H1 (cell line): Measurements from ENCODE around the gene SOD2.
"Not testable (repeated sequence)": the region's sequence is repeated elsewhere in the genome, so short reads cannot be mapped to it uniquely, and the experiment has no call there.

Source experiments
- CEBPB ChIP-seq: IDR thresholded peaks from 2 replicates; pipeline ENCODE4 v1.6.1; 2012; ENCODE audit warnings: low read depth, low read length
- CTBP2 ChIP-seq: IDR thresholded peaks from 2 replicates; pipeline ENCODE4 v1.7.0; 2011; ENCODE audit warnings: borderline replicate concordance, mild to moderate bottlenecking, moderate library complexity, mixed read lengths, low read length; ENCODE audit not compliant: insufficient read depth, insufficient read length
- CTCF ChIP-seq, 3 experiments: IDR thresholded peaks; 1 replicate in 2 of 3; 2 replicates in 1 of 3; pipeline versions ENCODE4 v1.5.1 to v1.6.1; 2011; ENCODE audit warnings: low read length in 3 of 3, mild to moderate bottlenecking in 3 of 3, inconsistent platforms in 2 of 3, low read depth in 1 of 3, moderate library complexity in 1 of 3; ENCODE audit not compliant: insufficient read depth in 1 of 3; ENCODE audit errors: control extremely low read depth in 1 of 3
- EZH2 ChIP-seq: fragments of 200-600 bp; sonication (generic); IDR thresholded peaks from 2 replicates; pipeline ENCODE4 v1.7.1; 2012; ENCODE audit warnings: low read depth, mild to moderate bottlenecking, moderate library complexity, low read length, inconsistent platforms; ENCODE audit not compliant: severe bottlenecking
- GABPA ChIP-seq: IDR thresholded peaks from 2 replicates; pipeline ENCODE4 v1.6.1; 2011; ENCODE audit warnings: mild to moderate bottlenecking, low read length, moderate library complexity, borderline replicate concordance; ENCODE audit not compliant: insufficient read depth
- KDM5A ChIP-seq: fragments of 200-600 bp; IDR thresholded peaks from 2 replicates; pipeline ENCODE4 v1.7.1; 2012; ENCODE audit warnings: mild to moderate bottlenecking, low read length, inconsistent platforms, mixed read lengths
- PHF8 ChIP-seq: fragments of 200-600 bp; sonication (generic); conservative IDR thresholded peaks from 2 replicates; pipeline ENCODE4 v1.7.1; 2012; ENCODE audit warnings: low read depth, mild to moderate bottlenecking, inconsistent platforms, low read length, moderate library complexity
- POLR2A ChIP-seq, 2 experiments: IDR thresholded peaks; 1 replicate in 1 of 2; 2 replicates in 1 of 2; pipeline ENCODE4 v1.6.1; 2011; ENCODE audit warnings: low read depth in 2 of 2, low read length in 2 of 2, mild to moderate bottlenecking in 2 of 2; ENCODE audit errors: control extremely low read depth in 1 of 2
- RFX5 ChIP-seq: IDR thresholded peaks from 2 replicates; pipeline ENCODE4 v1.6.1; 2011; ENCODE audit warnings: low read depth, low read length, improper control_type of control experiment, borderline replicate concordance
- SIN3A ChIP-seq, 2 experiments: IDR thresholded peaks in 1 of 2; conservative IDR thresholded peaks in 1 of 2; 2 replicates each; pipeline ENCODE4 v1.6.1; 2011 to 2012; ENCODE audit warnings: low read length in 2 of 2, improper control_type of control experiment in 1 of 2, low read depth in 1 of 2, mild to moderate bottlenecking in 1 of 2
- USF2 ChIP-seq: IDR thresholded peaks from 2 replicates; pipeline ENCODE4 v1.6.1; 2011; ENCODE audit warnings: low read length, improper control_type of control experiment

GRCh38 chr6:159732550-159732949 is 39.5 kb upstream of the SOD2 start:
- not testable (repeated sequence) for TF ChIP-seq CTCF (IDR thresholded peaks at IDR 0.05; ENCODE audit: control extremely low read depth in 1 of 3, insufficient read depth in 1 of 3, low read depth in 1 of 3, low read length in 3 of 3); POLR2A (IDR thresholded peaks at IDR 0.05; ENCODE audit: control extremely low read depth in 1 of 2, low read depth in 2 of 2, low read length in 2 of 2); CTBP2; CEBPB; PHF8; GABPA; KDM5A; EZH2; USF2; SIN3A (conservative IDR thresholded peaks at IDR 0.05 in 1 of 2, IDR thresholded peaks at IDR 0.05 in 1 of 2; ENCODE audit: low read depth in 1 of 2, low read length in 2 of 2); RFX5
